DMS153 treated with DMSO at 0.1 percent for 48 hours (cell line): ENCODE data around the gene CDHR3.
"Not testable (repeated sequence)": the region's sequence is repeated elsewhere in the genome, so short reads cannot be mapped to it uniquely, and the experiment has no call there.

ENCODE experiments used
- DNase-seq: peaks from one replicate; lab custom pipeline; 2025; ENCODE audit not compliant: unreplicated experiment; lab: John Stamatoyannopoulos, UW

The CDHR3 gene

GRCh38 chr7:105962353-105962752, 711 bp upstream of the CDHR3 start:
- no peak for DNase-seq

- no peak for DNase-seq
These were observed 8.8 kb downstream of the CDHR3 start for GRCh38 chr7:105971845-105972244.

- DNase-seq, result no peak
These were observed 9.2 kb downstream of the CDHR3 start for GRCh38 chr7:105972276-105972675.

- no peak for DNase-seq
These were observed 11.4 kb downstream of the CDHR3 start for GRCh38 chr7:105974471-105974870.

- DNase-seq, result no peak
These were observed 12.8 kb downstream of the CDHR3 start for GRCh38 chr7:105975770-105976417.

- DNase-seq, result no peak
These were observed 13.8 kb downstream of the CDHR3 start for GRCh38 chr7:105976868-105977267.

GRCh38 chr7:105978035-105978434, 15.0 kb downstream of the CDHR3 start:
- no peak for DNase-seq

- no peak for DNase-seq
These were observed 15.9 kb downstream of the CDHR3 start for GRCh38 chr7:105978974-105979373.

GRCh38 chr7:105979405-105979804, 16.3 kb downstream of the CDHR3 start:
- no peak for DNase-seq

GRCh38 chr7:105980645-105981396, 17.8 kb downstream of the CDHR3 start:
- peak; percentile 59 for DNase-seq

GRCh38 chr7:105982388-105982787, 19.3 kb downstream of the CDHR3 start:
- DNase-seq, result no peak

- not testable (repeated sequence) for DNase-seq
These were observed 21.7 kb downstream of the CDHR3 start for GRCh38 chr7:105984808-105985207.

- peak; percentile 25 for DNase-seq
These were observed 22.2 kb downstream of the CDHR3 start for GRCh38 chr7:105985229-105985628.

GRCh38 chr7:105985672-105986215, 22.7 kb downstream of the CDHR3 start:
- no peak for DNase-seq

GRCh38 chr7:105987046-105987445, 24.0 kb downstream of the CDHR3 start:
- DNase-seq, result peak; percentile 13

GRCh38 chr7:105988276-105988675, 25.2 kb downstream of the CDHR3 start:
- no peak for DNase-seq

GRCh38 chr7:105989191-105989590, 26.1 kb downstream of the CDHR3 start:
- no peak for DNase-seq

- no peak for DNase-seq
These were observed 26.6 kb downstream of the CDHR3 start for GRCh38 chr7:105989686-105990085.

GRCh38 chr7:105990141-105990540, 27.1 kb downstream of the CDHR3 start:
- DNase-seq, result no peak

- no peak for DNase-seq
These were observed 27.8 kb downstream of the CDHR3 start for GRCh38 chr7:105990727-105991453.

- DNase-seq, result no peak
These were observed 29.8 kb downstream of the CDHR3 start for GRCh38 chr7:105992905-105993304.
